ENCODE measurements around the gene FBXW5. TPM values are rescaled to one million over a fixed set of nuclear protein-coding genes. Genes with fewer than 3 reads are reported as not detected.

The FBXW5 gene
- total RNA-seq, 4 donors from 2014 or later, result 67.4 to 111 (median 75.3) TPM

DNA sequence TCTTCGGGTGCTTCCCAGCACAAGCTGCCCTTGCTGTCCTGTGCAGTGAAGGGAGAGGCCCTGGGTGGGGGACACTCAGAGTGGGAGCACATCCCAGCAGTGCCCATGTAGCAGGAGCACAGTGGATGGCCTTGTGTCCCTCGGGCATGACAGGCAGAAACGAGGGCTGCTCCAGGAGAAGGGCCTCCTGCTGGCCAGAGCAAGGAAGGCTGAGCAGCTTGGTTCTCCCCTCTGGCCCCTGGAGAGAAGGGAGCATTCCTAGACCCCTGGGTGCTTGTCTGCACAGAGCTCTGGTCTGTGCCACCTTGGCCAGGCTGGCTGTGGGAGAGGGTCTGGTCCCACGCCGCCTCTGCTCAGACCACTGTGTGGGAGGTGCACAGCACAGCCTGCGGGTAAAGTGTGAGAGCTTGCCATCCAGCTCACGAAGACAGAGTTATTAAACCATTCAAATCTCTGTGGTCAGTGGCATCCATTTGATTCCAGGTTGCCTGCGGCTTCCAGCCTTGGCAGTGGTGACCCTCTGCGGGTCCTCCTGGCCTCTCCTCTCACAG lies 18.3 kb downstream of the FBXW5 start:
- no peaks in the 10 kb centered on the region for H3K9me3 ChIP-seq
- no peaks in the 10 kb centered on the region for H3K36me3 ChIP-seq
- no peaks in the 10 kb centered on the region for H3K4me1 ChIP-seq
- H3K27ac ChIP-seq, result no peak overlapping the region
- TF ChIP-seq, protein P1, sequence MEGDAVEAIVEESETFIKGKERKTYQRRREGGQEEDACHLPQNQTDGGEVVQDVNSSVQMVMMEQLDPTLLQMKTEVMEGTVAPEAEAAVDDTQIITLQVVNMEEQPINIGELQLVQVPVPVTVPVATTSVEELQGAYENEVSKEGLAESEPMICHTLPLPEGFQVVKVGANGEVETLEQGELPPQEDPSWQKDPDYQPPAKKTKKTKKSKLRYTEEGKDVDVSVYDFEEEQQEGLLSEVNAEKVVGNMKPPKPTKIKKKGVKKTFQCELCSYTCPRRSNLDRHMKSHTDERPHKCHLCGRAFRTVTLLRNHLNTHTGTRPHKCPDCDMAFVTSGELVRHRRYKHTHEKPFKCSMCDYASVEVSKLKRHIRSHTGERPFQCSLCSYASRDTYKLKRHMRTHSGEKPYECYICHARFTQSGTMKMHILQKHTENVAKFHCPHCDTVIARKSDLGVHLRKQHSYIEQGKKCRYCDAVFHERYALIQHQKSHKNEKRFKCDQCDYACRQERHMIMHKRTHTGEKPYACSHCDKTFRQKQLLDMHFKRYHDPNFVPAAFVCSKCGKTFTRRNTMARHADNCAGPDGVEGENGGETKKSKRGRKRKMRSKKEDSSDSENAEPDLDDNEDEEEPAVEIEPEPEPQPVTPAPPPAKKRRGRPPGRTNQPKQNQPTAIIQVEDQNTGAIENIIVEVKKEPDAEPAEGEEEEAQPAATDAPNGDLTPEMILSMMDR (IDR thresholded peaks at IDR 0.05), result no peak
- no peak for TF ChIP-seq POLR2A (IDR thresholded peaks at IDR 0.05)
- H3K27me3 ChIP-seq, result no peaks in the 10 kb centered on the region
- no peak for DNase-seq
- H3K4me3 ChIP-seq, result no peak overlapping the region
- intact Hi-C loops (cut with DNase I; ENCODE audit: low total_unique reads), result no loop called here

DNA sequence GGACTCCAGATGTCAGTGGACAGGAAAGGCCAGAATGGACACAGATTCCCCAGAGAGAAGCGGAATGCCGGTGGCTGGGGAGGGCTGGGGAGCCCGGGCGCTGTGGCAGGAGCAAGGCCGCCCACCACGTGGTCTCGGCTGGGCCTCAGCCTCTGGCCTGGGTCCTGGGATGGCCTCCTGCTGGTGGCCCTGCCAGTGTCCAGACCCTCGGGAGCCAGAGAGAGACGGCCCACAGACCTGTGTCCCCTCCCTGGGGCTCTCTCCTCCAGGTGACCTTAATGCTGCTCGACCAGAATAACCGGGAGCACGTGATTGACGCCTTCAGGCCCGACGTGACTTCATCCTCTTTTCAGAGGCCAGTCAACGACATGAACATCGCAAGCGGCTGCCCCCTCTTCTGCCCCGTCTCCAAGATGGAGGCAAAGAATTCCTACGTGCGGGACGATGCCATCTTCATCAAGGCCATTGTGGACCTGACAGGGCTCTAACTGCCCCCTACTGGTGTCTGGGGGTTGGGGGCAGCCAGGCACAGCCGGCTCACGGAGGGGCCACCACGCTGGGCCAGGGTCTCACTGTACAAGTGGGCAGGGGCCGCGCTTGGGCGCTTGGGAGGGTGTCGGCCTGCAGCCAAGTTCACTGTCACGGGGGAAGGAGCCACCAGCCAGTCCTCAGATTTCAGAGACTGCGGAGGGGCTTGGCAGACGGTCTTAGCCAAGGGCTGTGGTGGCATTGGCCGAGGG lies 19.0 kb downstream of the FBXW5 start:
- Histone ChIP-seq H3K4me3 (no peak overlapping the region), H3K27ac (no peak overlapping the region), H3K4me1 (no peaks in the 10 kb centered on the region), H3K27me3 (no peaks in the 10 kb centered on the region), H3K36me3 (no peaks in the 10 kb centered on the region), H3K9me3 (no peaks in the 10 kb centered on the region)
- TF ChIP-seq, protein P1 (IDR thresholded peaks at IDR 0.05), result no peak
- no peak for TF ChIP-seq POLR2A (IDR thresholded peaks at IDR 0.05)
- no peak for DNase-seq
- intact Hi-C loops (cut with DNase I; ENCODE audit: low total_unique reads), result no loop called here

DNA sequence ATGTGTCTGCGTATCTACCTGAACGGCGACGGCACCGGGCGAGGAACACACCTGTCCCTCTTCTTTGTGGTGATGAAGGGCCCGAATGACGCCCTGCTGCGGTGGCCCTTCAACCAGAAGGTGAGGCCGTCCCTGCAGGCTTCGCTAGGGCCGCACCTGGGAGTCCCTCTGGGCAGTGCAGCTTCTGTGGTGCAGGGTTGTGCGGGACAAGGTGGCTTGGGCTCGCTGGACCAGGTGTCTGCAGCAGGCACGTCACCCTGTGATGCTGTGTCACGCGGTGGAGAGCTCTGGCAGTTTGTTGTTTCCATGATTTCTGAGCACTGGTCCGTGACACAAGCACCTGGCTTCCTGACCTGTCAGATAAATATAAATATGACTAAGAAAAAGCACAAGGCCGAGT lies 20.7 kb downstream of the FBXW5 start:
- intact Hi-C loops (cut with DNase I; ENCODE audit: low total_unique reads), result no loop called here
- H3K36me3 ChIP-seq, result no peaks in the 10 kb centered on the region

DNA sequence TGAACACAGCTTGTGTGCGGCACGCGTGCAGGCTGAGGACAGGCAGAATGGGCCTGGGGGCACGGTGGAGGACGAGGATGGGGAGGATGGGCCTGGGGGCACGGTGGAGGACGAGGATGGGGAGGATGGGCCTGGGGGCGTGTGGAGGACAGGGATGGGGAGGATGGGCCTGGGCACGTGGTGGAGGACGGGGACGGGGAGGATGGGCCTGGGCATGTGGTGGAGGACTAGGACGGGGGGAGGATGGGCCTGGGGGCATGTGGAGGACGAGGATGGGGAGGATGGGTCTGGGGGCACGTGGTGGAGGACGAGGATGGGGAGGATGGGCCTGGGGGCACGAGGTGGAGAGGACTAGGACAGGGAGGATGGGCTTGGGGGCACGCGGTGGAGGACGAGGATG lies 22.0 kb downstream of the FBXW5 start:
- Histone ChIP-seq H3K27me3 (no peaks in the 10 kb centered on the region), H3K27ac (no peak overlapping the region), H3K4me3 (no peak overlapping the region), H3K36me3 (no peaks in the 10 kb centered on the region), H3K4me1 (no peaks in the 10 kb centered on the region), H3K9me3 (no peaks in the 10 kb centered on the region)
- TF ChIP-seq, protein P1 (IDR thresholded peaks at IDR 0.05), result no peak
- TF ChIP-seq POLR2A (IDR thresholded peaks at IDR 0.05), result no peak
- no peak for DNase-seq
- intact Hi-C loops (cut with DNase I; ENCODE audit: low total_unique reads), result no loop called here

More for the DNA sequence above, 20.7 kb downstream of the FBXW5 start:
- H3K27me3 ChIP-seq, result no peaks in the 10 kb centered on the region
- no peaks in the 10 kb centered on the region for H3K4me1 ChIP-seq
- H3K4me3 ChIP-seq, result no peak overlapping the region
- DNase-seq, result no peak
- H3K9me3 ChIP-seq, result no peaks in the 10 kb centered on the region
- no peak overlapping the region for H3K27ac ChIP-seq
- TF ChIP-seq POLR2A (IDR thresholded peaks at IDR 0.05), result no peak
- TF ChIP-seq, protein P1 (IDR thresholded peaks at IDR 0.05), result no peak

DNA sequence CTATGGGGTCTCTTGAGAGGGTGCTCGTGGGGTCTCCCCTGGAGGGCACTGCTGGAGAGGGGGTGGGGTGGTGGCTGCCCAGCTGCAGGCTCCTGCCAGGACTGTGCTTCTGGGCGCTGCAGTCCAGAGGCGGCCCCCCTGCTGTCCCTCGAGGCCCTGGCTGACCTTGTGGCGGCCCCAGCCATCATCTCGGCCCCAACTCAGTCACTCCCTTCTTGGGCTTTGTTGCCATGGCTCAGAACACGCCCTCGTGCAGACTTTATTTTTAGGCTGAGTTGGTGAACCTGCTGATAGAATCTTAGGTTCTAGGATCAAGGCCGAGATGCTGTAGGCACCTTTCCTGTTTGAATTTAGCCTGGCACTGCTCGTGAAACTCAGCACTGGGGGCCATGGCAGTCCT lies 22.8 kb downstream of the FBXW5 start:
- H3K27me3 ChIP-seq, result no peaks in the 10 kb centered on the region
- TF ChIP-seq, protein P1 (IDR thresholded peaks at IDR 0.05), result no peak
- TF ChIP-seq POLR2A (IDR thresholded peaks at IDR 0.05), result no peak
- no peaks in the 10 kb centered on the region for H3K4me1 ChIP-seq
- no peaks in the 10 kb centered on the region for H3K9me3 ChIP-seq
- H3K36me3 ChIP-seq, result no peaks in the 10 kb centered on the region
- H3K27ac ChIP-seq, result no peak overlapping the region
- no peak for DNase-seq
- intact Hi-C loops (cut with DNase I; ENCODE audit: low total_unique reads), result no loop called here
- no peak overlapping the region for H3K4me3 ChIP-seq

All from uterus (tissue), 4 donors.